SK-N-SH (cell line): ENCODE data around the gene GGCX.

ENCODE experiments used
- CTCF ChIP-seq: fragments of 200-600 bp; sonication (generic); IDR thresholded peaks from 2 replicates; pipeline ENCODE4 v1.6.1; 2017; ENCODE audit warnings: antibody characterized with exemption, mild to moderate bottlenecking, moderate library complexity
- GABPA ChIP-seq: IDR thresholded peaks from 2 replicates; pipeline ENCODE4 v1.4.0; 2012; ENCODE audit warnings: low read depth, mild to moderate bottlenecking

GRCh38 chr2:85590950-85591349, 29.7 kb upstream of the GGCX start:
- TF ChIP-seq CTCF (no peak), GABPA (no peak)
